ENCODE data around the gene RIMBP2.

Gene RIMBP2

GRCh38 chr12:130366159-130366558 lies 349.9 kb downstream of the RIMBP2 start:
- no peak for DNase-seq (ENCODE audit: low read depth)

- DNase-seq (ENCODE audit: low read depth): no peak
These were observed 351.5 kb downstream of the RIMBP2 start for GRCh38 chr12:130364578-130364977.

GRCh38 chr12:130362060-130362459 lies 354.0 kb downstream of the RIMBP2 start:
- no peak for DNase-seq (ENCODE audit: low read depth)

- no peak for DNase-seq (ENCODE audit: low read depth)
These were observed 358.3 kb downstream of the RIMBP2 start for GRCh38 chr12:130357729-130358330.

GRCh38 chr12:130357241-130357640 lies 358.9 kb downstream of the RIMBP2 start:
- no peak for DNase-seq (ENCODE audit: low read depth)

- no peak for DNase-seq (ENCODE audit: low read depth)
These were observed 359.9 kb downstream of the RIMBP2 start for GRCh38 chr12:130356222-130356621.

- DNase-seq (ENCODE audit: low read depth): no peak
These were observed 361.7 kb downstream of the RIMBP2 start for GRCh38 chr12:130354407-130354806.

- DNase-seq (ENCODE audit: low read depth): no peak
These were observed 363.0 kb downstream of the RIMBP2 start for GRCh38 chr12:130353081-130353480.

- DNase-seq (ENCODE audit: low read depth): no peak
These were observed 364.8 kb downstream of the RIMBP2 start for GRCh38 chr12:130351326-130351725.

GRCh38 chr12:130350715-130351114 lies 365.4 kb downstream of the RIMBP2 start:
- DNase-seq (ENCODE audit: low read depth): no peak

- DNase-seq (ENCODE audit: low read depth): no peak
These were observed 368.5 kb downstream of the RIMBP2 start for GRCh38 chr12:130347588-130347987.
